MM.1S (cell line): Measurements from ENCODE around the gene TOPAZ1.

Experiments used
- CTCF ChIP-seq: fragments of 300-600 bp; sonication (generic); IDR thresholded peaks from 2 replicates; pipeline ENCODE4 v1.5.1; 2016; ENCODE audit warnings: antibody characterized with exemption, low read length, mixed read lengths
- EZH2 ChIP-seq: fragments of 300-600 bp; sonication (generic); optimal IDR thresholded peaks from 2 replicates; pipeline ENCODE3; 2017; ENCODE audit warnings: low read depth, mild to moderate bottlenecking, antibody characterized with exemption, low read length, mixed read lengths

GRCh38 chr3:44234648-44235268 lies 6.9 kb upstream of the TOPAZ1 start:
- TF ChIP-seq CTCF (no peak), EZH2 (no peak)
